GM20431 (cell line): ENCODE data around the gene B4GALT1.

Source experiments
- in situ Hi-C: fragments of 300-500 bp; cut with MseI, MboI; formaldehyde crosslinking; loops from one replicate; pipeline ENCODE4 v1.15.0; 2020; ENCODE audit warnings: low sequenced_read_pairs; ENCODE audit not compliant: unreplicated experiment

B4GALT1 gene

DNA sequence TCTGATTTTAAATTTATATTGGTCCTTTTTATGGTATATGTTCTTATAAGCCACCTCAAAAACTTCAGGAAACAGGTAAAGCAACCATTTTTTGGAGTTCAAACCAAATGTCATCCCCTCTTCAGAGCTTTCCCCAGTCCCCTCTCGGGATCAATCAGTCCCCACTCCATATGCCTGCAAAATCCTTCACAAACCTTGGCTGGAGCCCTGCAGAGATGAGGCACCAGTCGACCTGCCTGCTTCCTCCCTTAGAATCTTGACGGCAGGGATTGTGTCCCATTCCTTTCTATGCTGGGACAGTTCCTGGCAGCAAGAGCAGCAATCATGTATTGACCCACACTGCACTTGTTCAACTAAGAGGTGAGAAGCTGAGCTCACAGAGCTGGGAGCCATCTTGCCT is 22.6 kb downstream of the B4GALT1 start:
- in situ Hi-C loops: no loop called here

DNA sequence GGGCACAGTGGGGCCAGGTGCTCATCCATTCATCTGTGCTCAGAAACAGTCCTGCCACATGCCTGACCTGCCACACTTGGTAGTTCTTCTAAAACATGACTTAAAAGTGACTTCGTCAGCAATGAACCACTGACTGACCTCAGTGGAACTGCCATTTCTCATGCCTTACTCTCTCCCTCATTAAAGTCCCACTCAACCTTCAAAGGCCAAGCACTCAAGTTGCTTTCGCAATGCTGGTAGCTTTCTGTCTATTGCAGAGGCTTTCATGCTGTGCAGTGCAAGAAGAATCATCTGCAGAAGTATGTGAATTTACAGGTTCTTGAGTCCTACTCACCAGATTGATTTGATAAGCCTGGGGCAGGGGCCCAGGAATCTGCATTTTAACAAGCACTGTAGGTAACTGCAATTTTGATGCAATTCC is 23.9 kb downstream of the B4GALT1 start:
- in situ Hi-C loops: no loop called here

DNA sequence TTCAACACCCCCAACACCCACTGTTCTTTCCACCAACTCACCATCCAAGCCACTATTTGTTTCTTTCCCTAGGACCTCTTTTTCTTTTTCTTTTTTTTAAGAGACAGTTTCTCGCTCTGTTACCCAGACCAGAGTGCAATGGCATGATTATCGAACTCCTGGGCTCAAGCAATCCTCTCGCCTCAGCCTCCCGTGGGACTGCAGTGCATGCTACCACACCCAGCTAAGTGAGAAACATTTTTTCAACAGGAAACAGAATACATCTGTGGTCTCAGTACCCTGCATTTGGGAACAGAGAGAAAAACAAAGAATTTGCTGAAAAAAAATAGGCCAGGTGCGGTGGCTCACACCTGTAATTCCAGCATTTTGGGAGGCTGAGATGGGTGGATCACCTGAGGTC is 24.6 kb downstream of the B4GALT1 start:
- in situ Hi-C loops: no loop called here

DNA sequence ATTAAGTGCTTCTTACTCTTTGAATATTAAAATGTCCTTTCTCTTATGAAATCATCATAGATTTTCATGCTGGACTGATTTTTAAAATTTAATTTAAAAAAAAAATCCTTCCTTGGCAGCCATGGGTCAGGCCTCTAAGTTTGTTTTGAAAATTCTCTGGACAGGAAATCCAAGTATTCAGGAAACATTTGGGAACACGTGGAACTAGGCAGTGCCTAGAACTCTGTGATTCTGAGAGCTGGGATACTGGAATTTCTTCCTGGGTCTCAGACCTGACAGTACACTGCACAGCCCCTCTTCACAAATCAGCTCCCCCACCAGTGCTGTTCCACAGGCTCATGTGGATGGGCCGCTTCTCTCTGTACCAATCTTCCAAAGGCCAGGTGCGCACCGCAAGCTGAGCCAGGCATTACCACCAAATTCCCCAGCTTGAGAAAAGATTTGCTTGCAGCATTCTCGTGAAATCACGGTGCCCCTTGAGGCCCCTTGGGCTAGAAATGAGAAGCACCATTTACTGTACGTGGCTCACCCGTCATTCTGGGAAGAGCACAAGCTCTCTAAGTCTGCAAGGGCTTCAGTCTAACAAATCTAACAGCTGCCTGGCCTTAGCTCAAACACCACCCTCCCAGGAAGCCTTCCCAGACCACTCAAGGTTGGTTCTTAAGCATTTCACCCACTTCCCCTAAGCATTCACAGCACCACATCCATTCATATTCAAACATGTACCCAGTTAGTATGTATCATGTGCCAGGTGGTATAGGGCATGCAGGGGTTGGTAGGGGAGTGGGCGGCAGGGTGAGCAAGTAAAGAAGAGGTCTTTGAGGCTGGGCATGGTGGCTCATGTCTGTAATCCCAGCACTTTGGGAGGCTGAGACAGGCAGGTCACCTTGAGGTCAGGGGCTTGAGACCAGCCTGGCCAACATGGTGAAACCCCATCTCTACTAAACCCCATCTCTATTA is 26.5 kb downstream of the B4GALT1 start:
- in situ Hi-C loops: no loop called here

DNA sequence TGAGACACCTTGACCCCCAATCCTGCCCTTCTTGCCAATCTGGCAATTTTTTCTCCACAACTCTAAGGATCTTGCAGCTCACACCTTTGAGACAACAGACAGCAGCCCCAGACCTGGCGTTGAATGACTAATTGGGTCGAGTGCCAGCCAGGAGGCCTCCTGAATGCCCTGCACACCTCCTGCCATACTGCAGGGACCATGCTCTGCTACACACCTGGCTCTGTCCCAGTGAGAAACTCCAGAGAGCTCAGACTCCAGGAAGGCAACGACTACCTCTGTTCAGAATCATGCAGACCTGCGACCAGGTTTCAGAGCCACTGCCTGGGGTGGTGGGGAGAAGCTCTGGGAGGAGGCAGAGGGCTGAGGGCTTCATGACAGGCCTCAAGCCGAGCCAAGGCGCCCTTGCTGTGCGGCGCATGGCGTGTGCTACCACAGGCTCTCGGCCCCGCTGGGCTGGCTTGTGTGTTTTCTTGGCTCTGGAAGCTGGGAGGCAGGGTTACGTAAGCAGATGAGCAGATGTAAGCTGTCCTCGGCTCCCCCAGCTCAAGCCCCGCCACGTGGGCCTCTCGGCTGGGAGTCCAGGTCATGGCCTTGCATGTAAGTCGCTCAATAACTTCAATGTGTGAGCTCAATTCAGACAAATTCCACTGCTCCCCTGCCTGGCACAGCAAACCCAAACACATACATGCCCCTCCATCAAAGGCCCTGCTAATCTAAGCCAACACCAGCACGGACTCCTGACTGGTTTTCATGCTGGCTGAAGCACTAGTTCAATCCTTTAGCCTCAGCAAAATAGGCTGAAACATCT is 27.5 kb downstream of the B4GALT1 start:
- in situ Hi-C loops: no loop called here

DNA sequence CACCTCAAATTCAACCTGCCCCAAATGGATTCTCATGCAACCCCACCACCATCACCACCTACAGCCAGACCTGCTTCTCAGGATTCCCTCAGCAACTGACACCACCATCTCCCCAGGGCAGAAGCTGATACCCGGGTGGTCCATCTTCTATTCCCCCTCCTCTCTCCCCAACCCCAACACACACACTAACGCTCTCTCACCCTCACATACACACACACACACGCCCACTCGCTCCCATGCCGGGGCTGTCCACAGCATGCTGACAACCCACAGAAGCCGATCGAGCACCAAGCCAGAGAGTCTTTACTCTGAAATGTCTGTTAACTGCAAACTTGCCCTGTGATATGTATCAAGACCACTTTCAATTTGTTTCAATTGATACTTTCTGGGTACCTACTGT is 28.4 kb downstream of the B4GALT1 start:
- in situ Hi-C loops: no loop called here

DNA sequence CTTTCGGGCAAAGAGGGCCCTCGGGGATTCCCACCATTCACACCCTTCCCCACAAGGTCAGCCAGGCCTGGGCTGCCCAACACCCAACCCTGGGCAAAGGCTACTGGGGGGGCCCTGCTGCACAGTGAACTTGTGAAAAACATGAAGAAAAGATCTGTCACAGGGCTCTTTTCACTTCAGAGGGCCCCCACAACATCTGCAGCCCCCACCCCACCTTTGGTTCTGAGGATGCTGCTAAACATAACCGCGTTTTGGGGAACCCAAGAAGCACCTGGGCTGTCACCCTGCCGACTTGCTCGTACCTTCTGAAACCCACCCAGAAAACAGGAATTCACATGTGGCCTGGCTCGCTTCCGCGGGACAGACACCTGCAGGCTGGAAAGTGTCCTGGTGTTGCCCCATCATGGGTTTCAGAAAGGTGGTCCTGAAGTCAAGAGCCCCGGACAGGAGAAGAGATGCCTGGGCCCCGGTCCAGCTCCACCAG is 29.3 kb downstream of the B4GALT1 start:
- in situ Hi-C loops: no loop called here

DNA sequence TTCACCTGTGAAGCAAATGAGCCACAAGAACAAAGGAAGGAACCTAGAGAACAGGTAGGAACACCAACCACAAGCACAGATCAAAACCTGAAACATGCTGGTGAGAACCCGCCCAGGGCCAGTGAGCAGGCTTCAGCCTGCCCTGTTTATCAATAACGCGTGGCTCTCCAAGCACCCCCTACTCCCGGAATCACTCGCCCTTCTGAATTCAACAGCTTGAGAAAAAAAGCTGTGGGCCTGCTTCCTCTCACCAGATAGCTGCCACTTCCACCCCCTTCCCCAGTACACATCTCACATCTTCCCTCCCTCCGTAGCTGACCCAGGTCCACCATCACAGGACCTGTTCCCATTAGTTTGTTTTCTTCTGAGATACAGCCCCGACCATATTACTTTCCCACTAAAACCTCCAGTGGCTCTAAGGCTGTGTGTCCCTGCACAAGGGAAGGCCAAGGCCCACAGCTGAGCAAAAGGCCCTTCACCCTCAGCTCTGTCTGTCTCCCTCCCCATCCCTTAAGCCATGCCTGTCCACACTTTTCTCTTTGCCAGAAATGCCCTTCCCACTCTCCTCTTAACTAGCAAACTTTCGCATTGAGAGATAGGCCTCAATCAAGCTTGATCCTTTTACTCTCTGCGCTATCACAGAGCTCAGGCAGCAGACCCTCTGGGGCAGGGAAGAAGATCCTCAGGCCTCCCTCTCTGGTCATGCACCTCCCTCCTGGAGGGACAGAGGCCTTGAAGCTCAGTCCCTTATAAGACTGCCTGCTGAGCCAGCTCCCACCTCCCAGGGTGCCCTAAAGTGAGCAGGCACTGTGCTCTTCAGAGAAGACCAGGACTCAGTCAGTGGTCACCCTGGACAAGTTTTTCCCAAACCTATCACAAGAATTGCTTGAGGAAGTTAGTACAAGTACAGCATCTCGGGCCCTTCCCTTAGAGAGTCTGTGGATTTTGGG is 30.1 kb downstream of the B4GALT1 start:
- in situ Hi-C loops: no loop called here

DNA sequence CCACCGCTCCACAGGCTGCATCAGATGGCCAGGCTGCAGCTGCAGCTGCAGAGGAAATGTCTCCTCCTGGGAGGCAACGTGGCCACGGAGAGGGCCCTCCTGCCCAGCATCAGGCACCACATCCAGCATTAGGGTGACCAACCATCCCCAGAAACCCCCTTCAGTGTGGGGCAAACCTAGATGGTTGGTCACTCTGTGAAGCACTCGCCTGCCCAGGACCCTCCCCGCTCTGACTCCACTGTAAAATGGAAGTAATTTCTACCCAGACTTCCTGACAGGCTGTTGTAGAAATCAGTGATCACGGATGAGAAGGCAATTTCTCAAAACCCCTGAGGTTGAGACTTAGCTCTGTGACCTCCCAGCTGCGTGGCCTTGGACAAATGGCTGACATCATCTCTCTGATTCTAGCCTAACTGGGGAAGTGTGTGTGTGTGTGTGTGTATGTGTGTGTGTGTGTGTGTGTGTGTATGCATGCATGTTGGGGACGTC is 31.6 kb downstream of the B4GALT1 start:
- in situ Hi-C loops: no loop called here

DNA sequence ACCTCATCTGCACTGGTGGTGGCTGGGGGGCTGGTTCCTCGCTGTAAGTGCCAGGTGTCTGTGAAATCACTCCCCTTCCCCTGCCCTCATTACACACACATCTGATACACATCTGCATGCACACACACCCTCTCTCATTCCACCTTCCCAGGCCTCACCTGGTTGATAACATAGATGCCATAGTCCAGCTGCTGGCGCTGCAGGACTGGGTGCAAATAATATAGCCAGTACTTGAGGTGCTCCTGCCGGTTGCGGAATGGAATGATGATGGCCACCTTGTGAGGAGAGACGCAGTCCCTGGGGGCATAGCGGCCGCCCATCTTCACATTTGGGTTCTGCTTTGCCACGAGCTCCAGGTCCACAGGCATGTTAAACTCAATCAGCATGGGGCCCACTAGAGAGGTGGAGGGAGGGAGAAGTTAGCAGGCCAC is 32.1 kb downstream of the B4GALT1 start:
- in situ Hi-C loops: no loop called here

DNA sequence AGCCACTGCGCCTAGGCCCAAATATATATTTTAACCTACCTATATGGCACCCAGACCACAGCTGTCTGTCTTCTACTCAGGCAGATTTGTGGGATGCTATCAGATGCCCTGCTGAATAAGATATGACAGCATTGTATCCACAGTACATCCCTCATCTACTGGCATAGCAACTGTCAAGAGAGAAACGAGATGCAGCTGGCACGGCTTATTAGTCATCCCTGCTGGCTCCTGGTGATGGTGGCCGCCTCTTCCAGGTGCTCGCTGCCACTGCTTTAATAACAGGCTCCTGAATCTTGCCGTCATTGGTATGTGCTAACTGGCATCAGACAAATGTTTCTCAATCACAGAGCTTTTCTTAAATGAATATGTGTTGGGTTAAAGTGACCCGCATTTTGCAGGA is 34.0 kb downstream of the B4GALT1 start:
- in situ Hi-C loops: no loop called here

DNA sequence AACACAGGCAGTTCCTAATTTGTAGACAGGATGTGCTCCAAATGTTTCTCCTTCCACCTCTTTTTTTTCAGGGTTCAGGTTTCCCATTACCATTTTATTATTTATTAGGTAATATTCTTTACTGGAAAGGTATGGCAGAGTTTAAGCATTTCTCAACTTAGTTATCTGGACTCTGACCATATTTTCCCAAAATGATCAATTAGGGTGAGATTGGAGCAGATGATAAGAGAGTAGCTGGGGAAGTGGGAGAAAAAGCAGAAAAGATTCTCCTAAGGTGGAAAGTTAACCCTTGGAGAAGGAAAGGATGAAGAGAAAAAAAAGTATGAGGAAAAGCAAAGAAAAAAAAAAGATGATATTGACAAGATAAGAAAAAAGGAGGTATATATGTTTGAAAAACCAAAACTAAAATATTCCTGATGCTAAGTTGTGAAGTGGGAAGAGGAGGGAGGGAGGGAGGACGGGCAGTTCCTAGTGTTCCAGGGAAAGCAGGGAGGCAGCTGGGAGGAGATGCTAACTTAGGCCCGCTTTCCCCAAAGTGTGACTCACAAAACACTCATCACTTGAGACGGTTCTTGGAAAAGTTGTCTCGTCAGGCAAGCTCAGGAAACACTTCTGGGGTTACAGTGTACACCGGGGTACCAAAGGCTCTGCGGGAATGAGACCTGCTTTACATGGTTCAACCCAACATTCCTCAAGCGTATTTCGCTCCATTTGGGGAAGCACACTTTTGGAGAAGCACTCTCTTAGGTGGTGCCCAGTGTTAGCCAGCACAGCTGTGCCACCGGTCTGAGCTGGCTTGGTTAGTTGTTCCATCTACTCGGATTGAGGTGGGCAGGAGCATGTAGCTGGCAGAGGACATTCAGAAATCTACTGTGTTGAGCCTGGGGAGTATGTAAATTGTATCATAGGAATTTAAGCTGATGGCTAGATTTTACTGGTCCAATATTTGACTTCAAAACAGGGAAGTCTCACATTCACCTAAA is 35.1 kb downstream of the B4GALT1 start:
- in situ Hi-C loops: no loop called here

DNA sequence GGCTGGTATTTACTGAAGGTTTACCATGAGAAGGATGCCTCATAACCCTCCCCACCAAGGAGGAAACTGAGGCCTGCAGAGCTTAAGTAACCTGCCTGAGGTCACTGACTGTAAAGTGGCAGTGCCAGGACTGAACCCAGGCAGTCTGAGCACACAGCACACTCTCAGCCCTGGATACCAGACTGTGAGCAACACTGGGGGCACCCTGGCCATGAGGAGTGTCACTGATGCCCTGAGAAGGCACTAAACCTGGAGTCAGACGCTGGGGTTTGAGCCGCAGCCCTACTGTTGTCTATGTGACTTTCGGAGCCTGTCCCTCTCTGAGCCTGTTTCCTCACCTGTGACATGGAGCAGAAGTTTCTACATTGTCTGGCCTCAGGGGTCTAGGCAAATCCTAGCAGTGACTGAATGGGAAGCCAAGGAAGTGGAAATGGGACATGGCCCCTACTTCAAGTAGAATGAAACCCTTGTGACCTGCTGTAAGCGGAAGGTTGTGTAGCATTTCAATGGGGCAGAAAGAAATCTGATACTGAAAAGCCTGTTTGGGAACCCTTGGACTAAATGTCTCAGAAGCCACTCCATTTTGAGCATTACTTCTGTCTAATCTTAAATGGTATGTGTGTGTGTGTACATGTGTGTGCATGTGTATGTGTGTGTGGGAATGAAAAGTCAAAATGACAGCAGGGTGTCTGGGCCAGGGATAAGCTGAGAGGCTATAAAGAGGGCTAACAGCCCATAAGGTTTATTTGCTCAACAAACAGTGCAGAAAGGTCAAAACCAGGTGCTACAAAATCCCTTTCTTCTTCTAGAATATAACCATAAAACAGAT is 36.0 kb downstream of the B4GALT1 start:
- in situ Hi-C loops: no loop called here

DNA sequence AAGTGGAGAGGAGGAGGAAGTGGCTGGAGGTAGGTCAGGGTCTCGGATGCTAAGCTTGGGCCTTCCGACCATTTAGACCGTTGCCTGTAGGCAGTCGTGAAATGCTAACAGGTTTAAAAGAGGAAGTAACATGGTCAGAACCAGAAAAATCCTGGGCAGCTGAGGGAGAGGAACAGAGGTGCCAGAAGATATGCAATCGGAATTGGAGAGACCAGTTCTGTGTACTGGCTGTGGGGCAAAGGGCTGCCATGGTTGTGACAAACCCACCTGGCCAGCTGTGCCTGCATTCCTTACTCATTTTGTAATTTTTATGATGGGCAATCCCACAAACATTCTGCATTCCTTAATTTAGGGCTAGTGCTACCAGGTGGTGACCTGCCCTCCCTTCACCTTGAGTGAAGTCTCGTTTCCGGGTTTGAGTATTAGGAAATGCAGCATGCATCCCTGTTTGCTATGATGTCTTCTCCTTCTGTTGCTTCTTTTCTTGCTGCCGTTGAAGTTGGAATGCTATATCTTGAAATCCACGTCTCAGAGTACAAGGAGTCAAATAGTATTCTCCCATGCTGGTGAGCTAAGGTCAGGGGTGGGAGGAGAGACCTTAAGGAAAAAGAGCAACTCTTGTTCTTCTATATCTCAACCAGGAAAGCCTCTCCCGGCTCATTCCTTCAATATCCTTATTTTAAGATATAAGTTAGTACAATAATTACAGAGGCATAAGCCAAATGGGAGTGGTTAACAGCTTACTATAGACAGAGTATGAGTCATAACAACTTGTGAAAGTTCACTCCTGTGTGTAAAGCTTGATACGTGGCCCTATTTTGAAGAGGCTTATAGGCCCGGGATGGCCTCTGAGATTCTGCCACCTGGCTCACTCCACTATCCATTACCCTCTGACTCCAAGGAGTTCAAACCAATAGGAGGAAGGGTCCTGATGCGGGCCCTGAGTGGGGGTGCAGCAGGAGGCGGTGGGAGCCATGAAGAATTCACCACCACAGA is 37.0 kb downstream of the B4GALT1 start:
- in situ Hi-C loops: no loop called here

DNA sequence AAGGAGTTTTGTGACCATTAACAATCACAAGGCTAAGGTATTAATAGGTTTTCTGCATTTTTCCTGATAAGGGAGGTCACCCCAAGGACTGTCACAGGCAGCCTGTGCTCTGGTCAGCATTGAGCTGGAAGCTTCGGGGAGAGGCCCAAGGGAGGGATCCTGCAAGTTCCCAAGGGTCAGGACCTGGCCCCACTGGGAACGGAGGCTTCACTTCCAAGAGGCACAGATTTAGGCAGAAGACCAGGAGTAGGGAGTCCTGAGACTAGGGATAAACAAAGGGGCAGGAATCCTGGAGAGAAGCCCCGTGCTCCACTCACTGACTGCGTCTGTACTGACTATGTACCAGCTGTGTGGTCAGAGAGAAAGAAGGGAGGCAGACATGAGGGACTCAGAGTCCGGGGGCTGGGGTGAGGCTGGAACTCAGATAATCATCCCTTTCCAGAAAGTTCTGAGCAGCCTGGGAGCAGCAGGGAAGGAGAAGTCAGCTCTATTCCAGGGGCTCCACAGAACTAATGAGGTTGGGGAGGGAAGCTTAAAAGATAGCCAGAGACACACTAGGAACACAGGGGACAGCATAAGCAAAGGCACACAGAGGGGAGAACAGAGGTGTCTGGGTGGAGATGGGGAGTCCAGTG is 37.8 kb downstream of the B4GALT1 start:
- in situ Hi-C loops: no loop called here

DNA sequence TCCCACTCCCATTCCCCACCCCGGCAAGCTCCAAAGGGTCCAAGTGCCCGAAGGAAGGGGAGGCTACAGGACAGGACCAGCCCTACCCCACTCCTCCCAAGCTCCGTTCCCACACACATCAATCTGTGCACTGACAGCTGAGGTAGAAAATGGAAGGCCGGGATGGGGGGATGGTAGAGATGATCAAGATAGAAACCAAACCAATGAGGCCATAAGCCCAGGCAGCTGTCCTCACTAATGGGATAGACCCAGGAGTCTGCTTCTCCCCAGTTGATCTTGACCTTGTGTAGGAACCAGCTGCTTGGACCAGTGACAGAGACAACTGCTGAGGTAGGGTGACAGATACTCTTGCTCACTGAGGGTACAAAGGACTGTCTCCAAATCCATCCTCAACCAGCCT is 38.6 kb downstream of the B4GALT1 start:
- in situ Hi-C loops: no loop called here
